NCI-H345 treated with DMSO at 0.1 percent for 48 hours (cell line): ENCODE measurements around the gene DTNBP1.

Source experiments
- DNase-seq: peaks from one replicate; lab custom pipeline; 2025; ENCODE audit not compliant: unreplicated experiment; lab: John Stamatoyannopoulos, UW

Gene DTNBP1

GRCh38 chr6:15536198-15536955 lies 126.5 kb downstream of the DTNBP1 start:
- no peak for DNase-seq

GRCh38 chr6:15535495-15536197 lies 127.2 kb downstream of the DTNBP1 start:
- DNase-seq: no peak

GRCh38 chr6:15534974-15535373 lies 127.9 kb downstream of the DTNBP1 start:
- DNase-seq: no peak

GRCh38 chr6:15533379-15534026 lies 129.3 kb downstream of the DTNBP1 start:
- no peak for DNase-seq

- no peak for DNase-seq
Measured at GRCh38 chr6:15531973-15532372, 130.9 kb downstream of the DTNBP1 start.

GRCh38 chr6:15530411-15530810 lies 132.4 kb downstream of the DTNBP1 start:
- DNase-seq: no peak

- DNase-seq: no peak
Measured at GRCh38 chr6:15528870-15529269, 134.0 kb downstream of the DTNBP1 start.

GRCh38 chr6:15527838-15528617 lies 134.8 kb downstream of the DTNBP1 start:
- DNase-seq: no peak

- DNase-seq: no peak
Measured at GRCh38 chr6:15526212-15526701, 136.6 kb downstream of the DTNBP1 start.

GRCh38 chr6:15524861-15525401 lies 137.9 kb downstream of the DTNBP1 start:
- DNase-seq: no peak

GRCh38 chr6:15523679-15524630 lies 138.9 kb downstream of the DTNBP1 start:
- DNase-seq: no peak

- no peak for DNase-seq
Measured at GRCh38 chr6:15522856-15523529, 139.8 kb downstream of the DTNBP1 start.

GRCh38 chr6:15522427-15522826 lies 140.4 kb downstream of the DTNBP1 start:
- DNase-seq: no peak

GRCh38 chr6:15522026-15522425 lies 140.8 kb downstream of the DTNBP1 start:
- DNase-seq: no peak

- DNase-seq: no peak
Measured at GRCh38 chr6:15521582-15521981, 141.2 kb downstream of the DTNBP1 start.

- no peak for DNase-seq
Measured at GRCh38 chr6:15520626-15521203, 142.1 kb downstream of the DTNBP1 start.

- no peak for DNase-seq
Measured at GRCh38 chr6:15519681-15520080, 143.1 kb downstream of the DTNBP1 start.

GRCh38 chr6:15518878-15519277 lies 143.9 kb downstream of the DTNBP1 start:
- no peak for DNase-seq

- no peak for DNase-seq
Measured at GRCh38 chr6:15518057-15518456, 144.8 kb downstream of the DTNBP1 start.
